Astrocyte (in vitro differentiated cells and primary cell): ENCODE measurements around the gene PPP4R2.

Experiments used
- EZH2 ChIP-seq: IDR thresholded peaks from 2 replicates; pipeline ENCODE4 v1.6.1; 2012; ENCODE audit warnings: mild to moderate bottlenecking, low read length, inconsistent platforms; ENCODE audit not compliant: insufficient read depth
- TF ChIP-seq, protein P1 (sequence below): IDR thresholded peaks from 2 replicates; pipeline ENCODE4 v1.5.1; 2011; ENCODE audit warnings: low read depth, mild to moderate bottlenecking, inconsistent platforms, low read length, moderate library complexity; ENCODE audit not compliant: insufficient read depth

DNA sequence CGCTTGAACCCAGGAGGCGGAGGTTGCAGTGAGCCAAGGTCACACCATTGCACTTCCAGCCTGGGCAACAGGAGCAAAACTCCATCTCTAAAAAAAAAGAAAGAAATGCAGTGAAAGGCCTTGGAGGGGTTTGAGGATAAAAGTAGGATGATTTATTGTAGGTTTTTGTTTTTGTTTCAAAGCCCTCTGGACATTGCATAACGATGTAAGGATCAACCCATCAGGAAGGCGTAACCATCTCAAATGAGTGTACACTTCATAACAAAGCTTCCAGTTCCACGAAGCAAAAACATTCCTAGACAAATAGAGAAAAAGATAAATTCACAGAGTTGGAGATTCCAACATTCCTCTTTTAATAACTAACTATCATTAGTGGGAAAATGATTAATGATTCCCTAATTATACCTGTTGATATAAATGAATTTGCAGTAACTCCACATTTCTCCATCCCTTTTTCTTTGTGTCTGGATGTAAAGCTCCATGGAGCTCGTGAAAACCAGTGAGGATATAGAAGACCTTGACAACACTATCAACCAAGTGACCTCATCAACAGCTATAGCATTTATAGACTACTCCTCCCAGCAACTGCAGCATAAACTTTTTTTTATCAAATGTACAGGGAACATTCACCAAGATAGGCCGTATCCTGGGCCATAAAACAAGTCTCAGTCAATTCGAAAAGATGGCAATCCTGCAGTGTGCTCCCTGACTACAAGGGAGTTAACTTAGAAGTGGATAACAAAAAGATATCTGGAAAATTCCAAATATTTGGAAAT is 48.7 kb upstream of the PPP4R2 start:
- TF ChIP-seq EZH2, result no peak
- TF ChIP-seq, protein P1, sequence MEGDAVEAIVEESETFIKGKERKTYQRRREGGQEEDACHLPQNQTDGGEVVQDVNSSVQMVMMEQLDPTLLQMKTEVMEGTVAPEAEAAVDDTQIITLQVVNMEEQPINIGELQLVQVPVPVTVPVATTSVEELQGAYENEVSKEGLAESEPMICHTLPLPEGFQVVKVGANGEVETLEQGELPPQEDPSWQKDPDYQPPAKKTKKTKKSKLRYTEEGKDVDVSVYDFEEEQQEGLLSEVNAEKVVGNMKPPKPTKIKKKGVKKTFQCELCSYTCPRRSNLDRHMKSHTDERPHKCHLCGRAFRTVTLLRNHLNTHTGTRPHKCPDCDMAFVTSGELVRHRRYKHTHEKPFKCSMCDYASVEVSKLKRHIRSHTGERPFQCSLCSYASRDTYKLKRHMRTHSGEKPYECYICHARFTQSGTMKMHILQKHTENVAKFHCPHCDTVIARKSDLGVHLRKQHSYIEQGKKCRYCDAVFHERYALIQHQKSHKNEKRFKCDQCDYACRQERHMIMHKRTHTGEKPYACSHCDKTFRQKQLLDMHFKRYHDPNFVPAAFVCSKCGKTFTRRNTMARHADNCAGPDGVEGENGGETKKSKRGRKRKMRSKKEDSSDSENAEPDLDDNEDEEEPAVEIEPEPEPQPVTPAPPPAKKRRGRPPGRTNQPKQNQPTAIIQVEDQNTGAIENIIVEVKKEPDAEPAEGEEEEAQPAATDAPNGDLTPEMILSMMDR, result no peak
